Astrocyte (in vitro differentiated cells and primary cell): ENCODE results near the gene BTBD1.

Experiments
- CTCF ChIP-seq: IDR thresholded peaks from 2 replicates; pipeline ENCODE4 v1.5.1; 2011; ENCODE audit warnings: low read depth, mild to moderate bottlenecking, inconsistent platforms, low read length, moderate library complexity; ENCODE audit not compliant: insufficient read depth
- EZH2 ChIP-seq: IDR thresholded peaks from 2 replicates; pipeline ENCODE4 v1.6.1; 2012; ENCODE audit warnings: mild to moderate bottlenecking, low read length, inconsistent platforms; ENCODE audit not compliant: insufficient read depth

GRCh38 chr15:83068054-83068453 lies 1.0 kb upstream of the BTBD1 start:
- no peak for TF ChIP-seq CTCF
- TF ChIP-seq EZH2 = no peak
